Measurements from ENCODE around the gene MOSPD3.

DNA sequence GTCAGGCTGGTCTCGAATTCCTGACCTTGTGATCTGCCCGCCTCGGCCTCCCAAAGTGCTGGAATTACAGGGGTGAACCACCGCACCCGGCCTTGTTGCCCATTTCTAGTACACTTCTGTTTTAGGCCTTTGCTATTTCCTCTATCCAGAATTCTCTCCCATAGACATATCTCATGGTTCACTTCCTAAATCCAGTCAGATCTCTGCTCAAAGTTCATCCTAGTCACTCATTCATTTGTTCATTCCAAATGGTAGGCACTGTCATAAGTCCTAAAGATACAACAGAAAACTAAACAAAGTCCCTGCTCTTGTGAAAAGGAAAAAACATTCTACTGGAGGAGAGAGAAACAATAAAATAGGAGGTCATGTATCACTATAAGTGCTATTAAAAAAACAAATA, 2.4 kb upstream of the MOSPD3 start:
- no peak for TF ChIP-seq EZH2 (IDR thresholded peaks at IDR 0.05; ENCODE audit: borderline replicate concordance, low read length)
- TF ChIP-seq, protein P1, sequence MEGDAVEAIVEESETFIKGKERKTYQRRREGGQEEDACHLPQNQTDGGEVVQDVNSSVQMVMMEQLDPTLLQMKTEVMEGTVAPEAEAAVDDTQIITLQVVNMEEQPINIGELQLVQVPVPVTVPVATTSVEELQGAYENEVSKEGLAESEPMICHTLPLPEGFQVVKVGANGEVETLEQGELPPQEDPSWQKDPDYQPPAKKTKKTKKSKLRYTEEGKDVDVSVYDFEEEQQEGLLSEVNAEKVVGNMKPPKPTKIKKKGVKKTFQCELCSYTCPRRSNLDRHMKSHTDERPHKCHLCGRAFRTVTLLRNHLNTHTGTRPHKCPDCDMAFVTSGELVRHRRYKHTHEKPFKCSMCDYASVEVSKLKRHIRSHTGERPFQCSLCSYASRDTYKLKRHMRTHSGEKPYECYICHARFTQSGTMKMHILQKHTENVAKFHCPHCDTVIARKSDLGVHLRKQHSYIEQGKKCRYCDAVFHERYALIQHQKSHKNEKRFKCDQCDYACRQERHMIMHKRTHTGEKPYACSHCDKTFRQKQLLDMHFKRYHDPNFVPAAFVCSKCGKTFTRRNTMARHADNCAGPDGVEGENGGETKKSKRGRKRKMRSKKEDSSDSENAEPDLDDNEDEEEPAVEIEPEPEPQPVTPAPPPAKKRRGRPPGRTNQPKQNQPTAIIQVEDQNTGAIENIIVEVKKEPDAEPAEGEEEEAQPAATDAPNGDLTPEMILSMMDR (IDR thresholded peaks at IDR 0.05; ENCODE audit: low read length), result no peak

All from OCI-LY1 (cell line).